Epithelial cell of esophagus (primary cell): ENCODE results near the gene EXOC6B.
"Not testable (repeated sequence)": the region's sequence is repeated elsewhere in the genome, so short reads cannot be mapped to it uniquely, and the experiment has no call there.

Experiments used
- DNase-seq: peaks from one replicate; pipeline ENCODE4 v3.0.0; 2010; ENCODE audit warnings: low read depth
- H3K4me3 ChIP-seq: 2 replicates; pipeline ENCODE4 v1.5.1; 2011; ENCODE audit warnings: mild to moderate bottlenecking, low read length, control low read depth
- CTCF ChIP-seq: IDR thresholded peaks from 2 replicates; pipeline ENCODE4 v1.5.1; 2011; ENCODE audit warnings: low read depth, mild to moderate bottlenecking, low read length, control low read depth, inconsistent platforms; ENCODE audit not compliant: insufficient read depth; ENCODE audit errors: missing control alignments

The EXOC6B gene

GRCh38 chr2:72511906-72512305 is 313.9 kb downstream of the EXOC6B start:
- TF ChIP-seq CTCF = no peak
- DNase-seq = no peak
- H3K4me3 ChIP-seq = no peak overlapping the region

GRCh38 chr2:72497763-72498162 is 328.1 kb downstream of the EXOC6B start:
- DNase-seq = no peak
- H3K4me3 ChIP-seq = no peak overlapping the region
- TF ChIP-seq CTCF = no peak

- no peak overlapping the region for H3K4me3 ChIP-seq
- DNase-seq = no peak
- no peak for TF ChIP-seq CTCF
Observed at GRCh38 chr2:72496479-72496878, 329.4 kb downstream of the EXOC6B start.

GRCh38 chr2:72494392-72494791 is 331.4 kb downstream of the EXOC6B start:
- TF ChIP-seq CTCF = no peak
- H3K4me3 ChIP-seq = no peak overlapping the region
- no peak for DNase-seq

GRCh38 chr2:72484622-72485021 is 341.2 kb downstream of the EXOC6B start:
- H3K4me3 ChIP-seq, DNase-seq: not testable (repeated sequence)

GRCh38 chr2:72483346-72483745 is 342.5 kb downstream of the EXOC6B start:
- H3K4me3 ChIP-seq = no peak overlapping the region
- no peak for DNase-seq
- TF ChIP-seq CTCF = no peak

GRCh38 chr2:72475246-72475645 is 350.6 kb downstream of the EXOC6B start:
- no peak for TF ChIP-seq CTCF
- H3K4me3 ChIP-seq = no peak overlapping the region
- DNase-seq = no peak
